GM13976 (cell line): ENCODE data around the gene MAD2L1.

Experiments
- DNase-seq: peaks from one replicate; pipeline ENCODE4 v3.0.0; 2012; ENCODE audit warnings: low spot score
- in situ Hi-C: fragments of 300-500 bp; cut with MboI; formaldehyde crosslinking; loops from one replicate; pipeline ENCODE4 v1.12.0; 2022; ENCODE audit warnings: low sequenced_read_pairs, mixed read lengths, inconsistent platforms; ENCODE audit not compliant: unreplicated experiment
- TF ChIP-seq, protein P1 (sequence below): IDR thresholded peaks from 2 replicates; pipeline ENCODE4 v1.5.1; 2012; ENCODE audit warnings: borderline replicate concordance, mild to moderate bottlenecking; ENCODE audit not compliant: insufficient read depth; ENCODE audit errors: extremely low read depth, missing control alignments, control extremely low read depth

The MAD2L1 gene

DNA sequence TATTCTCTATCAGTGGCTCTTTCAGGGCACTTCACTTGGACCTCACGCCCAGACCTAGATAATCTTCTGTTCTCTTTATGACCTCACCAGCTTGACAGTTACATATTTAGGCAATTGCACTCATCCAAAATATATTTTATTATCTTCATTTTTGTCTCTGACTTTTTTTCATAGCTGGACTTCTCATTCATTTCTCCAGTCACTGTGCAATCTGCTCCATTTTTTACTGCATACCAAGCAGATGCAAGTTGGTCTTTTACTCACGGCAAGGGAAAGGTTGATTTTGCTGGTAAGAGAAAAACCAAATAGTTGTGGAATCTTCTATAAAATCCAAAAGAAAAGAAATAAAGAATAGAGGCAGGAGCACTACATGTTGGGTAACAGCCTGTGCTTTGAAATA is 31.7 kb downstream of the MAD2L1 start:
- in situ Hi-C loops, result loop anchor here (25.0 kb wide), 1 partner anchor 398 kb away; the partner anchor contains the start of gene PDE5A
- DNase-seq, result no peak
- TF ChIP-seq, protein P1, sequence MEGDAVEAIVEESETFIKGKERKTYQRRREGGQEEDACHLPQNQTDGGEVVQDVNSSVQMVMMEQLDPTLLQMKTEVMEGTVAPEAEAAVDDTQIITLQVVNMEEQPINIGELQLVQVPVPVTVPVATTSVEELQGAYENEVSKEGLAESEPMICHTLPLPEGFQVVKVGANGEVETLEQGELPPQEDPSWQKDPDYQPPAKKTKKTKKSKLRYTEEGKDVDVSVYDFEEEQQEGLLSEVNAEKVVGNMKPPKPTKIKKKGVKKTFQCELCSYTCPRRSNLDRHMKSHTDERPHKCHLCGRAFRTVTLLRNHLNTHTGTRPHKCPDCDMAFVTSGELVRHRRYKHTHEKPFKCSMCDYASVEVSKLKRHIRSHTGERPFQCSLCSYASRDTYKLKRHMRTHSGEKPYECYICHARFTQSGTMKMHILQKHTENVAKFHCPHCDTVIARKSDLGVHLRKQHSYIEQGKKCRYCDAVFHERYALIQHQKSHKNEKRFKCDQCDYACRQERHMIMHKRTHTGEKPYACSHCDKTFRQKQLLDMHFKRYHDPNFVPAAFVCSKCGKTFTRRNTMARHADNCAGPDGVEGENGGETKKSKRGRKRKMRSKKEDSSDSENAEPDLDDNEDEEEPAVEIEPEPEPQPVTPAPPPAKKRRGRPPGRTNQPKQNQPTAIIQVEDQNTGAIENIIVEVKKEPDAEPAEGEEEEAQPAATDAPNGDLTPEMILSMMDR, result no peak

- DNase-seq, result no peak
- in situ Hi-C loops, result loop anchor here (25.0 kb wide), 1 partner anchor 390 kb away; the partner anchor contains the start of gene PDE5A
- TF ChIP-seq, protein P1, result no peak
These were observed 39.8 kb downstream of the MAD2L1 start for GRCh38 chr4:120026853-120027252.

- TF ChIP-seq, protein P1, result no peak
- DNase-seq, result no peak
- in situ Hi-C loops, result loop anchor here (25.0 kb wide), 1 partner anchor 388 kb away; the partner anchor contains the start of gene PDE5A
These were observed 41.1 kb downstream of the MAD2L1 start for GRCh38 chr4:120025516-120025915.

DNA sequence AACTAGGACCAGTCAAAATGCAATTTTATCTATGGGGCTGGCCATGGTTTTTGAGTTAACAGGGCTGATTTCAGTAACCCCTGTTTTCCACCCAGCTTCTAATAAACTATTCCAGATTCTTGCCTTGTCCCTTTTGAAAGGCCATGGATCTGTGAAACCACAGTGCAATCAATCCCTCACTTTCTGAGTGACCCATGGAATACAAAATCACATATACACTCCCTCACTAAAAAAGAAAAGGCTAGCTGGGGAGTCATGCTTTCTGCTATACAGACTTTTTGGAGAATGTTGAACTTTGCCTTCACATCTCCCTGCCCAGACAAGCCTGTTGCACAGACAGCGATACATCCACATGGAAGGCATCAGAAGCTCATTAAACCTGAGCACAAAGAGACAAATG is 47.9 kb downstream of the MAD2L1 start:
- in situ Hi-C loops, result no loop called here
- TF ChIP-seq, protein P1, result no peak
- no peak for DNase-seq

DNA sequence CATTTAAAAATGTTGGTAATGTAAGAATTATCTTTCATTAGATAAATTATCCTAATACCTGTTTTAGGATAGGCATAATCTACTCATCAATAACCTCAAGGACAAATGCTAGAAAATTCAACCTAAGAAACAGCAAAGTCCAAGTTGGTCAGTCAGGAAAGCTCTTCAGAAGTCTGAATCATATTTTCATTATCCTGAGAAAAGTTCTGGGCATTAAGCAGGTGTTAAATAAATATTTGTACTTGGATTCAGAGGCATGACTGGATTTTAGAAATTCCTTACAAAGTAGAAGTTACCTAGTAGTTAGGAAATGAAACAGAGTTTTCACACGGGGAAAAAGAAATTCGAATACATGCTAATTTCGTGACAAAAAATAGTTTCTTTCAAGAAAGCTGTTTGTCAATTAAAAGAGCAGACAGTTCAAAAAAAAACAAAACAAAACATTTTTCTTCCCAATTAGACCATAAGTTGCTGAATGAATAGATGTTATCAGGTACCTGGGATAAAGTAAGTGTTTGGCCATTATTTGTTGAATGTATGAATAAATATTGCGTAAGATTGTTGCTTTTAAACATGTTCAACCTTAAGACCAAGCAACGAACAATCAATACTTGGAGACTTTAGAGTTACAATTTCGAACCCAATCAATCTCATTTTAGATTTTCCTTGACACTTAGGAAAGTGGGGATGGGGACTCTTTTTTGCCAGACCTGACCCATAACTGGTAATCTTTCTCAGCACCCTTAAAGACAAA is 48.5 kb downstream of the MAD2L1 start:
- DNase-seq, result no peak
- in situ Hi-C loops, result no loop called here
- TF ChIP-seq, protein P1, result no peak

DNA sequence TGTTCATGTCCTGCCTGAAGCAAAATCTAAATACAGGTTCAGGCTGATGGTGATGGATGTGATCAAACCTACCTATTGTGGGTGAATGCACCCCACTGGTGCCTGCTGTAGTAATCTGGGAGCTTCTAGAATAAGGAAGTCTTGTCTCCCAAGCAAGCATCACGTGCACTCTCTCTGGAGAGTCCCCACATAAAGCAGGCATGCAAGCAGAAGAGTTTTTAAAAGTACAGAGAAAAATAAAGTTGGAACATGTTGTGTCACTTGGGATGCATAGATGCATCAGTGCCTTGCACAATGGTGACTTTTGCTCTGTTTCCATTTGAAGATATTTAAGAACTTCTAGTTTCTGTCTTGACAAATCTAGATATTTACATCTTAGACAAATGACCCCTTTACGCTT is 54.9 kb downstream of the MAD2L1 start:
- DNase-seq, result no peak
- TF ChIP-seq, protein P1, result no peak
- in situ Hi-C loops, result no loop called here
